ENCODE results near the gene CAST.

The CAST gene

DNA sequence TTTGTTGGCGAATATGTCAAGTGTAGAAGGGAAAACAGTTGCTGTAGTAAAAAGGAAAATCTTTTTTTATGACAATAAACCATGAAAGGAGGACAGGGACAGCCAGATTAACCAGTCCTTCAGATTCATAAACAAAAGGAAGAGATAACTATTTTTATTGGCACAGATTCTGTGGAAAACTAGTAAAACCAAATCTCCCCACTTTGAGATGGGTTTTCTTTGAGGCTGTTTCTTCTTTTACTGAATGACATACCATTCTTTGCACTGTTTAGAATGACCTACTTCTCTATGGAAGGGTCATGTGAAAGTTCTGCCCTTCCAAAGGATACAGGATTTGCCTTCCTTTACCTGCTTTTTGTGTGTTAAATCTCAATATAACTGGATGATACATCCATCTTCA, 13.7 kb downstream of the CAST start:
- DNase-seq: no peak

DNA sequence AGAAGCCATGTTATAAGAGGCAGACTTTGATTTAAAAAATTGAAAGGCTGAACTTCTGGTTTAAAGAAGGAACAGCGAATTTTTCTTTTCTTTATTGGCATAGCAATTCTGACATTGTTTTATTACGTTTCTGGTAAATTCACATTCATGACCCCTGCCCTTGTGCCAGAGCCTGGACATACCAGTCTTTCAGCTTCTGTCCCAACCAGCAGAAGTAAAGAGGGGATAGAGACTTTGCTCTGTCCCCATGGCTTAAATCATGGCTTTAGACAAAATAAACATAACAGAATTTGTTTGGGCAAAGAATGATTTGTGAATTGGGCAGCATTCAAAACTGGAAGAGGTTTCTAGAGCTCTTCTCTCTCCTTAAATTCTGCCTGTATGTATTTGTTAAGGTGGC, 15.3 kb downstream of the CAST start:
- DNase-seq: no peak

- DNase-seq: no peak
Measured at GRCh38 chr5:96679293-96679692, 17.1 kb downstream of the CAST start.

DNA sequence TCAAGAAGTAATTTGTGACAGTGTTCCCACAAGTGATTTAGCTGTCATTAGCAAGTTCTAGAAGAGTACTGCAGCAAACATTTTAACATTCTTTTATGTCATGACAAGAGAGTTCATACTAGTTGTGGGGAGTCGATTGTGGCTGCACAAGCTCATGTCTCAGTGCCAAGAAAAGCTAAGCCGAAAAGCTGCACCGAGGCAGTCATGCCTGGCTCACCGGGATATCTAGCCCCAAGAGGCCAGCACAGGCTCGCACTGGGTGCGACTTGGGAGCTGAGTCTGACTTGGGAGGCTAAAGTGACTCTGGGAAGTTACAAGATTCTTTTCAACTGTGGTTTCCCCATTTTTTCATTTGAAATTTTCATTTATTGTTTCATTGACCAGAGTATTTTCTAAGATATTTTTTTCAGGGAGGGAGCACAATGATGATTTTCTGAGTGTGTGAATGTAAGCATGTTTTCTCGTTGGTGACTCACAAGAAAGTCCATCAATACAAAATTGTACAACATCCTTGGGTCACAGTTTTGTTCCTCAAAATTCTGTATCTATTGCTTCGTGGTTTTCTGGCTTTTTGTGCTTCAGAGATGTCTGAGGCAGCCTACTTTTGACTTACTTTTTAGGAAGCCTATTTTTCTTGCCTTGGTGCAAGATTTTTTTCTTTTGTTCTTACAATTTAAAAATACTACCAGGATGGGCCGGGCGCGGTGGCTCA, 18.7 kb downstream of the CAST start:
- DNase-seq: no peak

- no peak for DNase-seq
Measured at GRCh38 chr5:96683392-96683791, 21.2 kb downstream of the CAST start.

DNA sequence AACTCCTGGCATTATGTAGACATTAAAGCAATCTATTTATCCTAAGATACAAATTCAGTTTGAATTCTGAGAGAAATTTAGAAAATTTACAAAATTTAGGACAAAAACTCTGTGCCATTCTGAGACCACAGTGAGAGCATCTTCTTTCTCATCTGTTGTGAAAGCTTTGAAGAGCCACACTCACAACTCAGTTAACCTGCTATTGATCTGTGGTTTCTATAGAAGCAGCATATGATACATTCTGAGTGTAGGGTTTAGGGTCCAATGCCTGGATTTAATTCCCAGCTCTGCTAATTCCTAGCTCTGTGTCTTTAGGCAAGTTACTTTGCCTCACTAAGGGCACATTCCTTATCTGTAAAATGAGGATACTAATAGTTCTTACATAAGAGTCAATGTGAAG, 21.6 kb downstream of the CAST start:
- no peak for DNase-seq

DNA sequence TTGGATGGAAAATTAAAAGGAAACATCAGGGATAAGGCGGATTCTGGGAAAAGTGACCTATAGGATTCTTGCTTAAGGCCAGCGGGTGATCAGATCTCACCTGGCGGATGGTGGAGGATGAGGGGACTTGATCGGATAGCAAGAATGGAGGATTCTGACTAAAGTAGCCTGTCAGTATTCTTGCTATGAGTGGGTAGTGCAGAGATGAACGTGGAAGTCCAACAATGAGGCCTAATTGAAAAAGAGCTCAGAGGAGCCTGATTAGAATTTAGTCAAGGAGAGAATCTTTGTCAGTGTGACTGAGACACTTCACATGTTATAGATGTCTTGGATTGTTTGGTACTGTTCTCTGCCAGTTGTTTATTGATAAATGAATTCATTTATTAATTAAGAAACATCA, 24.9 kb downstream of the CAST start:
- DNase-seq: peak; percentile 12

GRCh38 chr5:96687812-96688453, 25.8 kb downstream of the CAST start:
- DNase-seq: peak; percentile 32

- DNase-seq: no peak
Measured at GRCh38 chr5:96690861-96691260, 28.7 kb downstream of the CAST start.

DNA sequence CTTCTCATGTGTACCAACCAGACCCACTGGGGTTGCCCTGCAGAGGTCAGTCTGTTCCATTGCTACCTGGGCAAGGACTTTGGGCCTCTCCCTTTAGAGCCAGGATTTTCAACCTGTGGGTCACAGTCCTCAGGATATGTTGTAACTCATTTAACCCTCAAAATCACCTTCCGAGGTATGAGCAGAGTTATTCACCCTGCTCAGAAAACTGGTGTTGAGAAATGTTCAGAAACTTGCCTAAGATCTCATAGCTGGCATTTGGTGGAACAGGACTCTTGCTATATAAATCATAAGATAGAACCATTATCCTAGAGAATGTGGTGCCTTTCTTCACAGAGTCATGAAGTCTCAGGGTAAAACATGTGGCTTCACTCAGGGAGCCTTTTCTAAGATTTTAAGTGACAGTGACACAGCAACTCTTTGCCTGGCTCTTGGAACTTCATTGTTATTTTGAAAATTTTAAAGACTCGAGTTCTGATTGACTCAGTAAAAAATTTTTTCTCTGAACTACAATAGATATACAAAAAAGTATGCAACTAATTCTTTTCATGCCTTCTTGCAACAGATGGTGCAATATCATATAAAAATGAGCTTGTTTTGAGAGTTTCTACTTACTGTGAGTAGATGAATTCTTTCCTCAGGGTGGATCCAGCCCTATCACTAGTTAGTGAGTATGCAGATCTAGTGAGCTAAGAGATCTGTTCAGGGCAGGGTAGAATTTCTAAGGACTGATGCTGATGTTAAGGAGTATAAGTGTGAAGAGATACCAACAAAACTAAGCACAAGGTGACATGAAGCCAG, 29.5 kb downstream of the CAST start:
- DNase-seq: no peak

DNA sequence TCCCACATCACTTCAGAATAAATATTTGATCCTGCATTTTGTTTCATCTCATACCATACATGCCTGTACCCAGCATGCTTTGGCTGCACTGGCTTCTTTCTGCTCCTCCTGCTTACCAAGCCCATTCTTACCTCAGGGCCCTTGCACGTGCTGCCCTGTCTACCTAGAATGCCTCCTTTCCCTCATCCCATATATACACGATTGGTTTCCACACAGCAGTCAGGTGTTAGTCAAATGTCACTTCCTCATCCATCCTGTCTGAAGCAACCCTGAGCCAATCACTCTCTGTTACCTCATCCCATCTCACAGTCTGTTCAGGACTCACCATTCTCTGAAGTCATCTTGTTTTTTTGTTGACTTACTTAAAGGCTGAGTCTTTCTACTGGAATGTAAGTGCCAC, 30.3 kb downstream of the CAST start:
- DNase-seq: no peak

GRCh38 chr5:96699186-96699820, 37.1 kb downstream of the CAST start:
- no peak for DNase-seq

DNA sequence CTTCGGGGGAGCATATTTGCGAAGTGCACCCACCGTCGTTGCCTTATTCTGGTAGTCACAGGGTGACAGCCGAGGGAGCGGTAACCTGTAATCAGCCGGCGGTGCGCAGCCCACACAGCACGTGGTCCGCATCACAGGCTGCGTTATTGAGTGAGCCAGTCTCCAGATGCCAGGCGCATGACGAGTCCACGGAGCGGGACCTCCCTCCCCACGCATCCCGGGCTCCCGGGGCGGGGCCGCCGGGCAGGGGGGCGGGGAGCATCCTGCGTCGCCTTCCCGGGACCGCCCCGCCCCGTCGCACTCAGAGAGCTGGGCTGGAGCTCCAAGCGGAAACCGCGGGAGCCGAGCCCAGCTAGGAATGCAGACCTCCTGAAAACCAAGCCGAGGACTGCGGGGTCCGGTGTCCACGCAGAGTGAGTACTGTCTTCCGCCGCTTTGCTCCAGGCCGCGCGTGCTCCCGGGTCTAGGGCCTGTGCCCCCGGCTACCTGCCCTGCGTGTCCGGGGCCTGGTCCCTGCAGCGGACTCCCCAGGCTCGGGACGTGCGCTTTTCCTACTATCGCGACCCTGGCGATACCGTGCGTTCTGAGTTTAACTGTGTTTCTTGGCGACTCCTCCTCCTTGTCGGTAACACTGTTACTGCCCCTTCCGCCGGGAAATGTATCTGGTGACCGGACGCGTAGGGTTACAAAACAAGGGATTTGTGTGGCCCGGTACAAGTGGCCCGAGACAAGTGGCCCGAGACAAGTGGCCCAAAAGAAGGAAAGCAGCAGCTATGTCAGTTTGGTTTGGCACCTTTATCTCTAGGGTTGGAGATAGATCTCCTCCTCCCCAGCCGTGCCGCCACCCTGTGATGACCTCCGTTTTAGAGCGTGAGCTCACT, 40.6 kb downstream of the CAST start:
- peak; percentile 66 for DNase-seq

DNA sequence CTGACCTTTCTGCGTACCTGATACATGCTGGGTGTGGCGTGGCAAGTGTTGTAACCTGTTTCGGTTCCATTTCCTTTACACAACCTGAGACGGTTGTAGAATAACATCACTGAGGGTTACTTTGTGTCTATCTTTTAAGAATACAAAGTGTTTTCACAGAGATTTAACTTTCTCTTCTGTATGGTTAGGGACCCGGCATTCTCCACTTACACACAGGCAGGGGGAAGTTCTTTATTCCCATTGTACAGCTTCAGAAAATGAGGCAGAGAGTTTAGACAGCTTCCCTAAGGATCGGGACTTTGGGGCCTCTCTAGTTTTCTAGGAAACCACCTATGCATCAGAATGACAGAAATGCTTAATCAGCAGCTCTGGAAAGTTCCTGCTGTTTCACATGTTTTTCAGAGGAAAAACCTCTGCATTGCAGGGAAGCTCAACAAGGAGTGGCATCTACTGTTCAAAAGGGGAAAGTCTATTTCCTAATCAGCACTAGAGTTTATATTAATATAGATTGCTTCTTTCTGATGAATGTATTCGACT, 41.3 kb downstream of the CAST start:
- DNase-seq: peak; percentile 64

GRCh38 chr5:96703995-96704394, 41.8 kb downstream of the CAST start:
- DNase-seq: no peak

- DNase-seq: no peak
Measured at GRCh38 chr5:96706433-96707111, 44.4 kb downstream of the CAST start.

DNA sequence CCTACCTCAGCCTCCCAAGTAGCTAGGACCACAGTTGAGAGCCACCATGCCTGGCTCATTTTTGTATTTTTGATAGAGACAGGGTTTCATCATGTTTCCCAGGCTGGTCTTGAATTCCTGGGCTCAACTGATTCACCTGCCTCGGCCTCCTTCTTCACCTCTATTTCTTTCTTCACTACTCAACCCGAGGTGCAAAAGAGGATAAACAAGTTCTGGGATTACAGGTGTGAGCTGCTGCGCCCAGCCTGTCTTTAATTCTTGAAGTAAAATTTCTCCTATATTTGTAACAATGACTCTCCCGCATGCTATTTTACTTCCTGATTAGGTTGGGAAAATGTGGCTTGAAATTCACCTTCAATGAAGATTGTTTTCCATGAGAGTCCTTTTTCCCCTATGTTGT, 46.4 kb downstream of the CAST start:
- no peak for DNase-seq

DNA sequence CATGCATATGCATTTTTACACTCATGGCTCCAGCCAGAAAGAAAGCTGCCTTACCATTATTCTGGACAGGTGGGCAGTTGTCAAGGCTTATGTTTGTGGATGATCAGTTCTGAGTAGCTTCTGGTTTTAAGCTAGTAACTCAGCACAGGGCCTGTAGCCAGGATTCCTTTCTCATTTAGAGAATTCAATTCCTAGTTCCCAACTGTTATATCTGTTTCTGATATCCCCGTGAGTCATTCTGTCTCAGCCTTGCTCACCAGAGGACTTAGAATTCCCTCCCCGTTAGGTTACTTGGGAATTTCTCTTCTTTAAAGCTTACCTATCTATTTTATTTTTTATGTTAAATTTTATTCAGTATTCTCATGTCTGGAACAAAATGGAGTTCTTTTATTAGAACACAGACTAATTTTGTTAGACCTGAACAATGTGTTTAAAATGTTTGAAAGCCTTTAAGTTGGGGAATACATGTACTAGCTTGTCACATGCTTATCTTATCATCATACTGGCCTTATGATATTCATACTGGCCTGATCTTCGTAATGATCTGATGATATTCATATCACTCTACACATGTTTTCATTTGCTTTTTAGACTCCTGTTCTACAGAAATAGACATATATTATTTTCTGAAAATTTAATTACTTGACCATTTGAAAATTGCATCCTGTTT, 47.1 kb downstream of the CAST start:
- DNase-seq: no peak

GRCh38 chr5:96712100-96712746, 50.0 kb downstream of the CAST start:
- no peak for DNase-seq

GRCh38 chr5:96714450-96714849, 52.3 kb downstream of the CAST start:
- DNase-seq: no peak
